DND-41 (cell line): ENCODE data around the gene KRT7.

ENCODE experiments used
- ATAC-seq: fragments of 200-7000 bp; cut with Tn5 transposase; 3 replicates; pipeline ENCODE4 v1.9.1; 2021; ENCODE audit warnings: low read depth; ENCODE audit not compliant: insufficient read depth
- DNase-seq: peaks from one replicate; pipeline ENCODE4 v3.0.0-alpha.2; 2020
- H2AFZ ChIP-seq: 2 replicates; pipeline ENCODE4 v1.6.0; 2012; ENCODE audit warnings: low read depth, low read length
- H3K27ac ChIP-seq: 2 replicates; pipeline ENCODE4 v1.5.1; 2012; ENCODE audit warnings: low read length, inconsistent platforms
- H3K27me3 ChIP-seq: fragments of 200-600 bp; sonication (generic); 2 replicates; pipeline ENCODE4 v1.6.0; 2012; ENCODE audit warnings: low read length, mild to moderate bottlenecking, inconsistent platforms; ENCODE audit not compliant: insufficient read depth, poor library complexity
- H3K36me3 ChIP-seq: 2 replicates; pipeline ENCODE4 v1.5.1; 2012; ENCODE audit warnings: low read length, inconsistent platforms; ENCODE audit not compliant: insufficient read depth
- H3K4me1 ChIP-seq: 2 replicates; pipeline ENCODE4 v1.5.1; 2012; ENCODE audit warnings: mild to moderate bottlenecking, low read length; ENCODE audit not compliant: insufficient read depth
- H3K4me2 ChIP-seq: 2 replicates; pipeline ENCODE4 v1.6.0; 2012; ENCODE audit warnings: mild to moderate bottlenecking, moderate library complexity, low read length, inconsistent platforms; ENCODE audit not compliant: insufficient read depth
- H3K4me3 ChIP-seq, 2 experiments: fragments of 200-600 bp in 1 of 2; shearing (Covaris generic) in 1 of 2; 2 replicates each; pipeline ENCODE4 v1.5.1; 2012 to 2016; ENCODE audit warnings: inconsistent platforms in 2 of 2, low read length in 2 of 2, mild to moderate bottlenecking in 2 of 2, low read depth in 1 of 2, moderate library complexity in 1 of 2
- H3K79me2 ChIP-seq: 2 replicates; pipeline ENCODE4 v1.6.0; 2012; ENCODE audit warnings: low read length, inconsistent platforms; ENCODE audit not compliant: insufficient read depth
- H3K9ac ChIP-seq: 2 replicates; pipeline ENCODE4 v1.6.0; 2012; ENCODE audit warnings: low read depth, mild to moderate bottlenecking, inconsistent platforms, low read length, moderate library complexity
- H3K9me3 ChIP-seq: 2 replicates; pipeline ENCODE4 v1.5.1; 2012; ENCODE audit warnings: low read length, moderate library complexity, mild to moderate bottlenecking, inconsistent platforms; ENCODE audit not compliant: insufficient read depth, severe bottlenecking
- H4K20me1 ChIP-seq: 2 replicates; pipeline ENCODE4 v1.6.0; 2012; ENCODE audit warnings: low read length; ENCODE audit not compliant: insufficient read depth
- EZH2 ChIP-seq: IDR thresholded peaks from 3 replicates; pipeline ENCODE4 v1.6.1; 2012; ENCODE audit warnings: borderline replicate concordance, low read depth, mild to moderate bottlenecking, moderate library complexity, low read length, inconsistent platforms; ENCODE audit not compliant: severe bottlenecking
- TF ChIP-seq, protein P1 (sequence below): IDR thresholded peaks from 2 replicates; pipeline ENCODE4 v1.5.1; 2012; ENCODE audit warnings: borderline replicate concordance, low read length, moderate library complexity, mild to moderate bottlenecking; ENCODE audit not compliant: poor library complexity, severe bottlenecking; ENCODE audit errors: extremely low read depth

The KRT7 gene

GRCh38 chr12:52214421-52214802, 18.6 kb upstream of the KRT7 start:
- TF ChIP-seq EZH2, result no peak
- TF ChIP-seq, protein P1, sequence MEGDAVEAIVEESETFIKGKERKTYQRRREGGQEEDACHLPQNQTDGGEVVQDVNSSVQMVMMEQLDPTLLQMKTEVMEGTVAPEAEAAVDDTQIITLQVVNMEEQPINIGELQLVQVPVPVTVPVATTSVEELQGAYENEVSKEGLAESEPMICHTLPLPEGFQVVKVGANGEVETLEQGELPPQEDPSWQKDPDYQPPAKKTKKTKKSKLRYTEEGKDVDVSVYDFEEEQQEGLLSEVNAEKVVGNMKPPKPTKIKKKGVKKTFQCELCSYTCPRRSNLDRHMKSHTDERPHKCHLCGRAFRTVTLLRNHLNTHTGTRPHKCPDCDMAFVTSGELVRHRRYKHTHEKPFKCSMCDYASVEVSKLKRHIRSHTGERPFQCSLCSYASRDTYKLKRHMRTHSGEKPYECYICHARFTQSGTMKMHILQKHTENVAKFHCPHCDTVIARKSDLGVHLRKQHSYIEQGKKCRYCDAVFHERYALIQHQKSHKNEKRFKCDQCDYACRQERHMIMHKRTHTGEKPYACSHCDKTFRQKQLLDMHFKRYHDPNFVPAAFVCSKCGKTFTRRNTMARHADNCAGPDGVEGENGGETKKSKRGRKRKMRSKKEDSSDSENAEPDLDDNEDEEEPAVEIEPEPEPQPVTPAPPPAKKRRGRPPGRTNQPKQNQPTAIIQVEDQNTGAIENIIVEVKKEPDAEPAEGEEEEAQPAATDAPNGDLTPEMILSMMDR, result no peak
- no peak for DNase-seq
- Histone ChIP-seq H3K27ac (no peak overlapping the region), H4K20me1 (no peaks in the 10 kb centered on the region; the same call in 1 of the 2 replicates), H3K79me2 (no peaks in the 10 kb centered on the region), H2AFZ (no peak overlapping the region), H3K4me3 (no peak overlapping the region), H3K4me2 (no peak overlapping the region), H3K4me1 (no peaks in the 10 kb centered on the region), H3K27me3 (peaks cover 12% of the 10 kb centered on the region), H3K9me3 (no peaks in the 10 kb centered on the region), H3K36me3 (no peaks in the 10 kb centered on the region), H3K9ac (no peak overlapping the region)
- ATAC-seq, result no peak

- Histone ChIP-seq H3K4me3 (no peak overlapping the region), H3K9ac (no peak overlapping the region), H4K20me1 (no peaks in the 10 kb centered on the region; the same call in 1 of the 2 replicates), H3K4me1 (no peaks in the 10 kb centered on the region), H3K27ac (no peak overlapping the region), H3K9me3 (no peaks in the 10 kb centered on the region), H3K36me3 (no peaks in the 10 kb centered on the region), H3K4me2 (no peak overlapping the region), H2AFZ (no peak overlapping the region), H3K27me3 (peaks cover 12% of the 10 kb centered on the region), H3K79me2 (no peaks in the 10 kb centered on the region)
- ATAC-seq (no peak), DNase-seq (no peak)
- no peak for TF ChIP-seq EZH2
- TF ChIP-seq, protein P1, result no peak
Observed at GRCh38 chr12:52215587-52216031, 17.4 kb upstream of the KRT7 start.

- no peak overlapping the region for H3K27ac ChIP-seq
- H3K4me2 ChIP-seq, result no peak overlapping the region
- no peak for ATAC-seq
Observed at GRCh38 chr12:52216100-52216499, 16.9 kb upstream of the KRT7 start.

More at GRCh38 chr12:52216100-52216499, 16.9 kb upstream of the KRT7 start:
- Histone ChIP-seq H3K4me3 (no peak overlapping the region), H4K20me1 (no peaks in the 10 kb centered on the region; the same call in 1 of the 2 replicates), H3K79me2 (no peaks in the 10 kb centered on the region), H3K9ac (no peak overlapping the region), H3K36me3 (no peaks in the 10 kb centered on the region), H3K9me3 (no peaks in the 10 kb centered on the region), H2AFZ (no peak overlapping the region), H3K4me1 (no peaks in the 10 kb centered on the region), H3K27me3 (peaks cover 12% of the 10 kb centered on the region)
- DNase-seq, result no peak
- TF ChIP-seq EZH2, result no peak
- TF ChIP-seq, protein P1, result no peak
